Measurements from ENCODE around the gene CSNK1A1. TPM values are rescaled to one million over a fixed set of nuclear protein-coding genes. Genes with fewer than 3 reads are reported as not detected.
A peak's percentile ranks its signal among the peaks of the same experiment; 100 is the strongest.
"Not testable (repeated sequence)": the region's sequence is repeated elsewhere in the genome, so short reads cannot be mapped to it uniquely, and the experiment has no call there.

Gene CSNK1A1
- total RNA-seq, 4 donors from 2014 or later = 101 to 326 (median 205) TPM

- TF ChIP-seq CTCF (IDR thresholded peaks at IDR 0.05) = no peak
- no peak for TF ChIP-seq POLR2A (IDR thresholded peaks at IDR 0.05)
Measured at GRCh38 chr5:149543361-149544027, 7.7 kb downstream of the CSNK1A1 start.

GRCh38 chr5:149541893-149542292 is 9.3 kb downstream of the CSNK1A1 start:
- no peak for DNase-seq
- no peaks in the 10 kb centered on the region for H3K36me3 ChIP-seq
- no peaks in the 10 kb centered on the region for H3K27me3 ChIP-seq
- intact Hi-C loops (cut with DNase I; ENCODE audit: low total_unique reads) = no loop called here
- no peaks in the 10 kb centered on the region for H3K9me3 ChIP-seq
- H3K4me3 ChIP-seq = no peak overlapping the region
- TF ChIP-seq POLR2A (IDR thresholded peaks at IDR 0.05) = no peak
- no peak for TF ChIP-seq CTCF (IDR thresholded peaks at IDR 0.05)
- peaks cover 8 to 11% of the 10 kb centered on the region in 2 donors for H3K4me1 ChIP-seq
- H3K27ac ChIP-seq = no peak overlapping the region

More at GRCh38 chr5:149543361-149544027, 7.7 kb downstream of the CSNK1A1 start:
- DNase-seq = no peak
- Histone ChIP-seq H3K27me3 (no peaks in the 10 kb centered on the region), H3K27ac (peak overlapping the region; percentile 35 to 60), H3K4me3 (no peak overlapping the region), H3K9me3 (no peaks in the 10 kb centered on the region), H3K36me3 (no peaks in the 10 kb centered on the region), H3K4me1 (peaks cover 8 to 10% of the 10 kb centered on the region in 2 donors)
- intact Hi-C loops (cut with DNase I; ENCODE audit: low total_unique reads) = no loop called here

- Histone ChIP-seq H3K27me3 (no peaks in the 10 kb centered on the region), H3K36me3 (no peaks in the 10 kb centered on the region), H3K9me3 (no peaks in the 10 kb centered on the region), H3K4me1 (peaks cover 7 to 9% of the 10 kb centered on the region in 2 donors), H3K4me3 (no peak overlapping the region), H3K27ac (no peak overlapping the region)
- TF ChIP-seq POLR2A (IDR thresholded peaks at IDR 0.05) = no peak
- TF ChIP-seq CTCF (IDR thresholded peaks at IDR 0.05) = no peak
- intact Hi-C loops (cut with DNase I; ENCODE audit: low total_unique reads) = no loop called here
- no peak for DNase-seq
Measured at GRCh38 chr5:149540089-149540488, 11.2 kb downstream of the CSNK1A1 start.

- TF ChIP-seq CTCF (IDR thresholded peaks at IDR 0.05) (no peak), POLR2A (IDR thresholded peaks at IDR 0.05) (no peak)
- intact Hi-C loops (cut with DNase I; ENCODE audit: low total_unique reads) = no loop called here
- H3K9me3 ChIP-seq = no peaks in the 10 kb centered on the region
- H3K4me3 ChIP-seq = no peak overlapping the region
- H3K4me1 ChIP-seq = peaks cover 10 to 11% of the 10 kb centered on the region in 2 donors
- no peak overlapping the region for H3K27ac ChIP-seq
- DNase-seq = no peak
- no peaks in the 10 kb centered on the region for H3K27me3 ChIP-seq
- no peaks in the 10 kb centered on the region for H3K36me3 ChIP-seq
Measured at GRCh38 chr5:149537374-149537975, 13.8 kb downstream of the CSNK1A1 start.

- intact Hi-C loops (cut with DNase I; ENCODE audit: low total_unique reads) = not testable (repeated sequence)
Measured at GRCh38 chr5:149535787-149536186, 15.5 kb downstream of the CSNK1A1 start.

More at GRCh38 chr5:149535787-149536186, 15.5 kb downstream of the CSNK1A1 start:
- peaks cover 6 to 11% of the 10 kb centered on the region in 2 donors for H3K4me1 ChIP-seq
- H3K4me3 ChIP-seq, DNase-seq, H3K9me3 ChIP-seq, H3K27ac ChIP-seq, H3K36me3 ChIP-seq, H3K27me3 ChIP-seq: not testable (repeated sequence)

Measured in uterus (tissue), 4 donors.